Measurements from ENCODE around the gene CCAR1.
"Not testable (repeated sequence)": the region's sequence is repeated elsewhere in the genome, so short reads cannot be mapped to it uniquely, and the experiment has no call there.

The CCAR1 gene

DNA sequence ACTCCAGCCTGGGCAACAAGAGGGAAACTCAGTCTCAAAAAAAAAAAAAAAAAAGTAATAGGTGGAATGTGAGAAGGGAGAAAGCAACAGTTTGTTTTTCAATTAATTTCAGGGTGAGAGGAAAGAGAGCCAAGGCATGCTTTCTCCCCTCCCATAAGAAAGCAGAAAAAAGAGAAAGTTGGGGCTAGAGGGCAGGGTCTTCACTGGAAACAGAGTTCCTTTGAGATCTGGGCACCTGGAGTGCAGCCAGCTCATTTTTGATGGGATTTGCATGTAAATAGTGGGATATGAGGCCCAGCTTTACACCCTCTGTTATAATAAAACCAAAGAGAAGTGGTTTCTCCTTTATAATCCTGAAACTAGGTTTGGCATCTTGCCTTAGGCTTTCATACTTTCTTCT lies 92.5 kb downstream of the CCAR1 start:
- H3K27ac ChIP-seq: no peak overlapping the region
- TF ChIP-seq, protein P1, sequence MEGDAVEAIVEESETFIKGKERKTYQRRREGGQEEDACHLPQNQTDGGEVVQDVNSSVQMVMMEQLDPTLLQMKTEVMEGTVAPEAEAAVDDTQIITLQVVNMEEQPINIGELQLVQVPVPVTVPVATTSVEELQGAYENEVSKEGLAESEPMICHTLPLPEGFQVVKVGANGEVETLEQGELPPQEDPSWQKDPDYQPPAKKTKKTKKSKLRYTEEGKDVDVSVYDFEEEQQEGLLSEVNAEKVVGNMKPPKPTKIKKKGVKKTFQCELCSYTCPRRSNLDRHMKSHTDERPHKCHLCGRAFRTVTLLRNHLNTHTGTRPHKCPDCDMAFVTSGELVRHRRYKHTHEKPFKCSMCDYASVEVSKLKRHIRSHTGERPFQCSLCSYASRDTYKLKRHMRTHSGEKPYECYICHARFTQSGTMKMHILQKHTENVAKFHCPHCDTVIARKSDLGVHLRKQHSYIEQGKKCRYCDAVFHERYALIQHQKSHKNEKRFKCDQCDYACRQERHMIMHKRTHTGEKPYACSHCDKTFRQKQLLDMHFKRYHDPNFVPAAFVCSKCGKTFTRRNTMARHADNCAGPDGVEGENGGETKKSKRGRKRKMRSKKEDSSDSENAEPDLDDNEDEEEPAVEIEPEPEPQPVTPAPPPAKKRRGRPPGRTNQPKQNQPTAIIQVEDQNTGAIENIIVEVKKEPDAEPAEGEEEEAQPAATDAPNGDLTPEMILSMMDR (IDR thresholded peaks at IDR 0.05): no peak
- no peak for TF ChIP-seq ZFX (IDR thresholded peaks at IDR 0.05; ENCODE audit: borderline replicate concordance)

DNA sequence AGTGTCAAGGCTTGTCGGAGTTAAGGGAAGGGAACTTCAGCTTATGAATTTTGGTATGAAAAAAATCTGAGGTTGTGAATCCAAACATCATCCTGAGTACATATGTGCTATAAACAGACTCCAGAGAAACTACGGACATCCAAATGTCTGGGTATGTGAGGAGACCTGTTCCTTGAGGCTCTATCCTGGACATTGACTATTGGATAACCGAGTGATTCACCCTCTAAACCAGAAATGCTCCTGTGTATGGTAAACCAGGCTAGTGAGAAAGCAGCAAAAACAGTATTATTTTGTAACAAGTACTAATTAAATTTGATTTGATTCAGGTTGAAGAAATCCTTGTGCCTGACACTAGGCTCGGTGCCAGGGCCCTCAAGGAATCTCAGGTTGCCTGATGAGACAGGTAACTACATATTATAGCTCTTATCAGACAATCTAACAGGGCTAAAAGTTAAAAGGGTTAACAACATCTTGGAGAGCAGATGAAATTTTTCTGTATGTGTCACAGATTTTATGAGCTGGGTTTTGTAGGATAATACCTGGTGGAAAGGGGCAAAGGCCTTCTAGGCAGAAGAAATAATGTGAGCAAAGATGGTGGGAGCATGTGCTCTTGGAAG lies 95.9 kb downstream of the CCAR1 start:
- TF ChIP-seq, protein P1 (IDR thresholded peaks at IDR 0.05): no peak
- no peak for TF ChIP-seq ZFX (IDR thresholded peaks at IDR 0.05; ENCODE audit: borderline replicate concordance)
- H3K27ac ChIP-seq: no peak overlapping the region

DNA sequence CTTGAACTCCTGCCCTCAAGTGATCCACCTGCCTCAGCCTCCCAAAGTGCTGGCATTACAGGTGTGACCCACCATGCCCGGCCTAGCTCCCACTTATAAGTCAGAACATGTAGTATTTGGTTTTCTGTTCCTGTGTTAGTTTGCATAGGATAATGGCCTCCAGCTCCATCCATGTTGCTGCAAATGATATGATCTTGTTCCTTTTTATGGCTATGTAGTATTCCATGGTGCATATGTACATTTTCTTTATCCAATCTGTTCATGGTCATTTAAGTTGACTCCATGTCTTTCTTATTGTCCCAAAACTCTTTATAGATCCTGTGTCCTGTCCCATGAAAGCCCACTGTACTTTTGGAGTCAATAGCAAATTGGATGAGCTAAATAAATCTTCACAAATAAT lies 99.3 kb downstream of the CCAR1 start:
- not testable (repeated sequence) for H3K27ac ChIP-seq

DNA sequence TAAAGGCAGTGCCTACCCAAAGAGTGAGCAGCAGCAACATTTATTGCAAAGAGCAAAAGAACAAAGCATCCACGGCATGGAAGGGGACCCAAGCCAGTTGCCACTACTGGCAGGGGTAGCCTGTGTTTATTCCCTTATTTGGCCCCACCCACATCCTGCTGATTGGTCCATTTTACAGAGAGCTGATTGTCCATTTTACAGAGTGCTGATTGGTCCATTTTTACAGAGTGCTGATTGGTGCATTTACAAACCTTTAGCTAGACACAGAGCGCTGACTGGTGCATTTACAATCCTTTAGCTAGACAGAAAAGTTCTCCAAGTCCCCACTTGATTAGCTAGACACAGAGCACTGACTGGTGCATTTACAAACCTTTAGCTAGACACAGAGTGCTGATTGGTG lies 101.6 kb downstream of the CCAR1 start:
- not testable (repeated sequence) for H3K27ac ChIP-seq

DNA sequence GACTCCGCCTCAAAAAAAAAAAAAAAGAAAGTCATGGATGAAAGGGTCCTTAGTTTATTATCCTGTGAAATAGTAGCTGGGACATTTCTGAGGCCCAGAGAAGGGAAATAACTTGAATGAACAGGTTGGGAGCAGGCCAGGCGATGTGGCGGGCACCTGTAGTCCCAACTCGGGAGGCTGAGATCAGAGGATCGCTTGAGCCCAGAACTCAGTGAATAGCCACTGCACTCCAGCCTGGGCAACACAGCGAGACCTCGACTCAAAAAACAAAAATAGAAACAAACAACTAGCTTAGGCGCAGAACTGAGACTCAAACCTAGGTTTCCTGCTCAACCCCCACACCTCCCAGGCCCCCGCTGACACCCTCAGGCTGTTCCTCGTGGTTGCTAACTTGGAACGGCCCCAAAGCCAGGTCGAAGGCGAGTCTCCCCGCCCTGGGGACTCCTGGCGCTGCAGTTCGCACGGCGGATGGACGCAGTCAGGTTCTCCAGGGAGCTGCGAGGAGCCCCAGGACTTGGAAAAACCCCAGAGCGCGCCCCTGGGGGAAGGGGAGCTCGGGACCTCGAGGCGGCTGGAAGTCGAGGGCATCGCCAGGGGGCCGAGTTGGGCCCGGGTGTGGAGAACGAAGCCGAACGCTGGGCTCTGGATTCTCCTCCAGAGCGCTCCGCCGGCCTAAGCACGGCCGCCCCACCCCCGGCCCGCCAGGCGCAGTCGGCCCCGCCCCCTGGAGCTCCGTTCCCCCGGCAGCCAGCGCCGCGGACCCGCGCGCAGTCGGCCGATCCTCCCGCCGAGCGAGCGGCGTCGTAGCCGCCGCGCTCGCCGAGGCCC lies 105.9 kb downstream of the CCAR1 start, which contains the start of gene STOX1:
TSS of gene STOX1 (plus strand) at position 768 of the 828 bp plus-strand sequence. CDS start 93 bp downstream, outside the sequence.
- peak within 1 kb of the TSS; percentile 31 for H3K27ac ChIP-seq
- TF ChIP-seq, protein P1 (IDR thresholded peaks at IDR 0.05): 0 out of 2 replicates have a peak, but pooled peaks have one; percentile 4
- no peak for TF ChIP-seq ZFX (IDR thresholded peaks at IDR 0.05; ENCODE audit: borderline replicate concordance)

DNA sequence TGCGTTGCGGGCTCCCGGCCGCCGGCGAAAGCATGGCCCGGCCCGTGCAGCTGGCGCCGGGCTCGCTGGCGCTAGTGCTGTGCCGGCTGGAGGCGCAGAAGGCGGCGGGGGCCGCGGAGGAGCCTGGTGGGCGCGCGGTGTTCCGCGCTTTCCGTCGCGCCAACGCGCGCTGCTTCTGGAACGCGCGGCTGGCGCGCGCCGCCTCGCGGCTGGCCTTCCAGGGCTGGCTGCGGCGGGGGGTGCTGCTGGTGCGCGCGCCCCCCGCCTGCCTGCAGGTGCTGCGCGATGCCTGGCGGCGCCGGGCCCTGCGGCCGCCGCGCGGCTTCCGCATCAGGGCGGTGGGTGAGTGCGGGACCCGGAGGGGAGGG lies 106.5 kb downstream of the CCAR1 start:
- H3K27ac ChIP-seq: not testable (repeated sequence)

DNA sequence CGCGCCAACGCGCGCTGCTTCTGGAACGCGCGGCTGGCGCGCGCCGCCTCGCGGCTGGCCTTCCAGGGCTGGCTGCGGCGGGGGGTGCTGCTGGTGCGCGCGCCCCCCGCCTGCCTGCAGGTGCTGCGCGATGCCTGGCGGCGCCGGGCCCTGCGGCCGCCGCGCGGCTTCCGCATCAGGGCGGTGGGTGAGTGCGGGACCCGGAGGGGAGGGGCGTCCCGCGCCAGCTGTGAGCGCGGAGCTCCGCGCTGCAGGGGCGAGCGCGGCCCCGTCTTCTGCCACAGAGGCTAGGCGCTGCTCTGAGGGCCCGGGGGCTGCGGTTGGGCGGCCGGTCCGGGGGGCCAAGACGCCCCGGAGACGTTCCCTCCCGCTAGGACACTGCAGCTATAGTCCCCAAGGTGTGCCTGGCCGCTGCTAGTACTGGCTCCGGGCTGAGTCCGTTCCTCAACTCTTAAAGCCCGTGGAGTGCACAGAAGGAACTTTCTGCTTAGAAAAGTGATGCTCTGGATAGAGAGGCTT lies 107.1 kb downstream of the CCAR1 start:
- TF ChIP-seq, protein P1 (IDR thresholded peaks at IDR 0.05): 0 out of 2 replicates have a peak, but pooled peaks have one; percentile 2
- not testable (repeated sequence) for H3K27ac ChIP-seq

DNA sequence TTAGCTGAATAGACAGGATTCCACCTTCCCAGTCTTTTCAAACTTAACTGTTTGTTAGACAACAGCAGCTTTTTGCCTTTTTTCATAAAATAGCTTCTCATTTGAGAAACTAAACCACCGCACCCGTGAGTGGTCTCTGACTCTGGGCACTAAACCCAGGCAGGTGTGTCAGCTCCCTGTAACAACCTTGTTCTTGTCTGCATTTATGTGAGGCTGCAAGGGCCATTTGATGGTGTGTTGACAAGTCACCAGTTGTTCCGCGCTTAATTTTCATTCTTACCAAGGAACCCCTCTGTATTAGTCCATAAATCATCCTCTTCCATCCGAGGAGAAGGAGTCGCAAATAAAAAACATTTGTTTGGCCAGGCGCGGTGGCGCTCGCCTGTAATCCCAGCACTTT lies 107.8 kb downstream of the CCAR1 start:
- no peak overlapping the region for H3K27ac ChIP-seq
- TF ChIP-seq, protein P1 (IDR thresholded peaks at IDR 0.05): no peak
- TF ChIP-seq ZFX (IDR thresholded peaks at IDR 0.05; ENCODE audit: borderline replicate concordance): no peak

All from 22Rv1 (cell line).